CD14-positive monocyte (primary cell): Measurements from ENCODE around the gene OR10J5. TPM values are rescaled to one million over a fixed set of nuclear protein-coding genes. Genes with fewer than 3 reads are reported as not detected.

ENCODE experiments used
- DNase-seq, 3 donors: peaks; one replicate each; pipeline ENCODE4 v3.0.0-alpha.2; 2011 to 2022
- H2AFZ ChIP-seq: 2 replicates; pipeline ENCODE4 v1.6.0; 2012; ENCODE audit warnings: mild to moderate bottlenecking, low read depth, low read length, inconsistent platforms; ENCODE audit not compliant: insufficient read depth, poor library complexity, severe bottlenecking
- H3K27ac ChIP-seq, 2 donors: 1 replicate in 1 of 2; 2 replicates in 1 of 2; pipeline ENCODE4 v1.5.1; 2012 to 2013; ENCODE audit warnings: low read length in 2 of 2, control low read depth in 1 of 2, inconsistent platforms in 1 of 2, low read depth in 1 of 2, mild to moderate bottlenecking in 1 of 2
- H3K27me3 ChIP-seq, 2 donors: one replicate each; pipeline versions ENCODE4 v1.6.0 to v1.6.1; 2011 to 2013; ENCODE audit warnings: low read length in 2 of 2; ENCODE audit not compliant: control insufficient read depth in 2 of 2, insufficient read depth in 2 of 2
- H3K36me3 ChIP-seq, 2 donors: replicated peaks in 1 of 2; 1 replicate in 1 of 2; 2 replicates in 1 of 2; pipeline versions ENCODE4 v1.5.1 to v1.6.1; 2012 to 2013; ENCODE audit warnings: low read length in 2 of 2, control low read depth in 1 of 2, inconsistent platforms in 1 of 2, mild to moderate bottlenecking in 1 of 2; ENCODE audit not compliant: insufficient read depth in 2 of 2, control insufficient read depth in 1 of 2
- H3K4me1 ChIP-seq, 2 donors: 1 replicate in 1 of 2; 2 replicates in 1 of 2; pipeline versions ENCODE4 v1.5.1 to v1.6.1; 2012 to 2013; ENCODE audit warnings: low read length in 2 of 2, control low read depth in 1 of 2, inconsistent platforms in 1 of 2, mild to moderate bottlenecking in 1 of 2, moderate library complexity in 1 of 2; ENCODE audit not compliant: insufficient read depth in 2 of 2, control insufficient read depth in 1 of 2
- H3K4me2 ChIP-seq: replicated peaks from 2 replicates; pipeline ENCODE3; 2012; ENCODE audit warnings: low read length, moderate library complexity, mild to moderate bottlenecking; ENCODE audit not compliant: poor library complexity, severe bottlenecking; ENCODE audit errors: extremely low read depth
- H3K4me3 ChIP-seq, 3 experiments: fragments of 200-600 bp in 1 of 3; sonication (generic) in 1 of 3; replicated peaks in 1 of 3; 1 replicate in 2 of 3; 2 replicates in 1 of 3; pipeline ENCODE4 v1.5.1; 2011 to 2013; ENCODE audit warnings: low read length in 3 of 3, mild to moderate bottlenecking in 3 of 3, control low read depth in 2 of 3, low read depth in 2 of 3, inconsistent platforms in 1 of 3, moderate library complexity in 1 of 3
- H3K79me2 ChIP-seq: 2 replicates; pipeline ENCODE4 v1.6.0; 2012; ENCODE audit warnings: mild to moderate bottlenecking, control low read depth, inconsistent platforms, low read length, moderate library complexity; ENCODE audit not compliant: insufficient read depth
- H3K9ac ChIP-seq: 2 replicates; pipeline ENCODE4 v1.6.0; 2017; ENCODE audit warnings: low read length, mild to moderate bottlenecking; ENCODE audit not compliant: insufficient read depth, poor library complexity, severe bottlenecking
- H3K9me3 ChIP-seq, 2 donors: replicated peaks in 1 of 2; 1 replicate in 1 of 2; 2 replicates in 1 of 2; pipeline versions ENCODE4 v1.5.1 to v1.6.1; 2012 to 2013; ENCODE audit warnings: low read length in 2 of 2, control low read depth in 1 of 2; ENCODE audit not compliant: control insufficient read depth in 1 of 2, insufficient read depth in 1 of 2
- H4K20me1 ChIP-seq: 2 replicates; pipeline ENCODE4 v1.6.0; 2012; ENCODE audit warnings: mild to moderate bottlenecking, low read length, control low read depth, moderate library complexity; ENCODE audit not compliant: insufficient read depth
- H3K27ac Mint-ChIP-seq, 7 donors: one replicate each; pipeline ENCODE4 v1.8.0; 2020; ENCODE audit warnings: mild to moderate bottlenecking in 7 of 7, mixed read lengths in 7 of 7, moderate library complexity in 6 of 7, inconsistent platforms in 2 of 7
- H3K27me3 Mint-ChIP-seq, 3 donors: one replicate each; pipeline ENCODE4 v1.8.0; 2021 to 2022; ENCODE audit warnings: low read depth in 3 of 3, mild to moderate bottlenecking in 3 of 3, mixed read lengths in 3 of 3, moderate library complexity in 3 of 3, inconsistent platforms in 1 of 3
- H3K36me3 Mint-ChIP-seq, 2 donors: one replicate each; pipeline ENCODE4 v1.8.0; 2020; ENCODE audit warnings: mixed read lengths in 2 of 2, inconsistent platforms in 1 of 2, mild to moderate bottlenecking in 1 of 2
- H3K4me1 Mint-ChIP-seq: one replicate; pipeline ENCODE4 v1.8.0; 2020; ENCODE audit warnings: mild to moderate bottlenecking, mixed read lengths
- H3K4me3 Mint-ChIP-seq, 2 donors: one replicate each; pipeline ENCODE4 v1.8.0; 2020; ENCODE audit warnings: mild to moderate bottlenecking in 2 of 2, mixed read lengths in 2 of 2, moderate library complexity in 1 of 2
- H3K9me3 Mint-ChIP-seq, 7 donors: one replicate each; pipeline ENCODE4 v1.8.0; 2020 to 2022; ENCODE audit warnings: mixed read lengths in 7 of 7, mild to moderate bottlenecking in 6 of 7, moderate library complexity in 6 of 7, inconsistent platforms in 2 of 7
- WGBS: methylation state at CpG from one replicate; pipeline ENCODE4 v1.1.5; 2013; ENCODE audit warnings: missing lambda C conversion rate; ENCODE audit not compliant: insufficient coverage; 5-methylcytosine and 5-hydroxymethylcytosine counted together
- intact Hi-C, 2 donors: fragments of 100-400 bp; cut with micrococcal nuclease; formaldehyde crosslinking; loops; one replicate each; pipeline versions ENCODE4 v1.15.0 to v1.15.1; 2023
- polyA plus RNA-seq, 3 donors: library from polyadenylated mRNA; depleted of rRNA in 1 of 3; unstranded in 2 of 3; stranded (reverse) in 1 of 3; fragments of 300-500 nt in 2 of 3; fragments of >200 nt in 1 of 3; fragmentation: Illumina TruSeq in 2 of 3; gene quantifications; 1 replicate in 2 of 3; 2 replicates in 1 of 3; pipeline ENCODE4 v1.2.3, GENCODE V29; 2012 to 2021
- TF ChIP-seq, protein P1 (sequence below): fragments of 200-600 bp; IDR thresholded peaks from one replicate; pipeline ENCODE4 v1.8.0; 2022; ENCODE audit warnings: antibody characterized with exemption, mild to moderate bottlenecking

OR10J5 gene
- polyA plus RNA-seq, 3 donors = not detected

DNA sequence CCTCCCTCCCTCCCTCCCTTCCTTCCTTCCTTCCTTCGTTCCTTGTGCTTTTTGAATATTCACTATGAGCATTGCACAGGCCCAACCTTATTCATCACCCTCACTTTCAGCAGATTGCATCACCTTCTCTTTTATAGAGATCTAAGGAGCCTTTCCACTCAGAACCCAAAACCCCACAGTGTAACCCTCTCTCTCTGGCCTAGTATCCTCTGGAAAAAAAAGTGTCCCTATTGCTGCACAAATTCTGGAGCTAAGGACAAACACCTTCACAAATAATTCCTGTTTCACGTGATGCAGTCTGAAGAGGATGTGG lies 25.6 kb downstream of the OR10J5 start:
- intact Hi-C loops = no loop called here
- no peak overlapping the region for H2AFZ ChIP-seq

GRCh38 chr1:159509440-159510228 lies 26.2 kb downstream of the OR10J5 start:
- peaks cover 11% of the 10 kb centered on the region for H3K4me1 Mint-ChIP-seq
- TF ChIP-seq, protein P1, sequence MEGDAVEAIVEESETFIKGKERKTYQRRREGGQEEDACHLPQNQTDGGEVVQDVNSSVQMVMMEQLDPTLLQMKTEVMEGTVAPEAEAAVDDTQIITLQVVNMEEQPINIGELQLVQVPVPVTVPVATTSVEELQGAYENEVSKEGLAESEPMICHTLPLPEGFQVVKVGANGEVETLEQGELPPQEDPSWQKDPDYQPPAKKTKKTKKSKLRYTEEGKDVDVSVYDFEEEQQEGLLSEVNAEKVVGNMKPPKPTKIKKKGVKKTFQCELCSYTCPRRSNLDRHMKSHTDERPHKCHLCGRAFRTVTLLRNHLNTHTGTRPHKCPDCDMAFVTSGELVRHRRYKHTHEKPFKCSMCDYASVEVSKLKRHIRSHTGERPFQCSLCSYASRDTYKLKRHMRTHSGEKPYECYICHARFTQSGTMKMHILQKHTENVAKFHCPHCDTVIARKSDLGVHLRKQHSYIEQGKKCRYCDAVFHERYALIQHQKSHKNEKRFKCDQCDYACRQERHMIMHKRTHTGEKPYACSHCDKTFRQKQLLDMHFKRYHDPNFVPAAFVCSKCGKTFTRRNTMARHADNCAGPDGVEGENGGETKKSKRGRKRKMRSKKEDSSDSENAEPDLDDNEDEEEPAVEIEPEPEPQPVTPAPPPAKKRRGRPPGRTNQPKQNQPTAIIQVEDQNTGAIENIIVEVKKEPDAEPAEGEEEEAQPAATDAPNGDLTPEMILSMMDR = no peak
- H3K4me3 Mint-ChIP-seq = no peak overlapping the region
- H3K36me3 Mint-ChIP-seq = no peaks in the 10 kb centered on the region
- intact Hi-C loops = no loop called here
- H3K4me2 ChIP-seq = no peak overlapping the region
- H3K9ac ChIP-seq = no peak overlapping the region
- DNase-seq = no peak
- H3K27me3 Mint-ChIP-seq = peaks cover 0 to 3% (median 0%) of the 10 kb centered on the region in 3 donors
- no peaks in the 10 kb centered on the region for H4K20me1 ChIP-seq
- H3K27ac Mint-ChIP-seq = no peak overlapping the region
- no peak overlapping the region for H3K4me3 ChIP-seq
- no peak overlapping the region for H2AFZ ChIP-seq
- peaks cover 0 to 14% of the 10 kb centered on the region in 2 donors for H3K9me3 ChIP-seq
- no peaks in the 10 kb centered on the region for H3K27me3 ChIP-seq
- peaks cover 5 to 11% of the 10 kb centered on the region in 2 donors for H3K4me1 ChIP-seq
- H3K27ac ChIP-seq = no peak overlapping the region
- peaks cover 8 to 18% (median 11%) of the 10 kb centered on the region in 7 donors for H3K9me3 Mint-ChIP-seq
- no peaks in the 10 kb centered on the region for H3K79me2 ChIP-seq
- no peaks in the 10 kb centered on the region for H3K36me3 ChIP-seq

More for the DNA sequence above, 25.6 kb downstream of the OR10J5 start:
- TF ChIP-seq, protein P1 = no peak
- no peak overlapping the region for H3K9ac ChIP-seq
- 8% methylated on average over 1 of the region's 2 CpGs for WGBS
- Mint-ChIP-seq H3K36me3 (no peaks in the 10 kb centered on the region), H3K27me3 (peaks cover 0 to 3% (median 0%) of the 10 kb centered on the region in 3 donors), H3K9me3 (peaks cover 8 to 18% (median 11%) of the 10 kb centered on the region in 7 donors), H3K27ac (no peak overlapping the region), H3K4me1 (peaks cover 11% of the 10 kb centered on the region), H3K4me3 (no peak overlapping the region)
- H3K36me3 ChIP-seq = no peaks in the 10 kb centered on the region
- peaks cover 5 to 11% of the 10 kb centered on the region in 2 donors for H3K4me1 ChIP-seq
- no peaks in the 10 kb centered on the region for H4K20me1 ChIP-seq
- H3K9me3 ChIP-seq = peaks cover 0 to 14% of the 10 kb centered on the region in 2 donors
- H3K27me3 ChIP-seq = no peaks in the 10 kb centered on the region
- H3K79me2 ChIP-seq = no peaks in the 10 kb centered on the region
- no peak overlapping the region for H3K4me3 ChIP-seq
- DNase-seq = no peak
- no peak overlapping the region for H3K27ac ChIP-seq
- no peak overlapping the region for H3K4me2 ChIP-seq
